GOT3 (cell line): Measurements from ENCODE around the gene ABHD14A.

Experiments used
- DNase-seq: peaks from one replicate; lab custom pipeline; 2025; ENCODE audit warnings: mixed read lengths; lab: John Stamatoyannopoulos, UW

Gene ABHD14A

DNA sequence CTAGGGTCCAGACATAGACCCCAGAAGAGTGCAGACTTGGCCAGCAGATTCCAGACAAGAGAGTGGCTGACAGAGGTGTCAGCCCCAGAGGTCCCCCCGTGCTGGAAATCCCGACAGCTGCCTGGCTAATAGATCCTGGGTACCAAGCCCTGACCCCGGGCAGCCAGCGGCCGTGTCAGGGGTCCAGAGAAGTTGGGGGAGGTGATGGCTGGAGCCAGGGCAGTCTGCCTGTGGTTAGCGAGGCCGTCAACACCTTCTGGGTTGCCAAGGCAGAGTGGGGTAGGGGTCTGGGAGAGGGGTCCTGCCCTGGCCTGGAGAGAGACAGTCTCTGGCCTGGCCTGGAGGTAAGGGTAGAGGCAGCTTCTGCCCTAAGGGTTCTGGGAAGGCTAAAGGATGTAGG lies 45.9 kb downstream of the ABHD14A start:
- no peak for DNase-seq

- DNase-seq, result no peak
These were observed 46.8 kb downstream of the ABHD14A start for GRCh38 chr3:52021489-52022268.

DNA sequence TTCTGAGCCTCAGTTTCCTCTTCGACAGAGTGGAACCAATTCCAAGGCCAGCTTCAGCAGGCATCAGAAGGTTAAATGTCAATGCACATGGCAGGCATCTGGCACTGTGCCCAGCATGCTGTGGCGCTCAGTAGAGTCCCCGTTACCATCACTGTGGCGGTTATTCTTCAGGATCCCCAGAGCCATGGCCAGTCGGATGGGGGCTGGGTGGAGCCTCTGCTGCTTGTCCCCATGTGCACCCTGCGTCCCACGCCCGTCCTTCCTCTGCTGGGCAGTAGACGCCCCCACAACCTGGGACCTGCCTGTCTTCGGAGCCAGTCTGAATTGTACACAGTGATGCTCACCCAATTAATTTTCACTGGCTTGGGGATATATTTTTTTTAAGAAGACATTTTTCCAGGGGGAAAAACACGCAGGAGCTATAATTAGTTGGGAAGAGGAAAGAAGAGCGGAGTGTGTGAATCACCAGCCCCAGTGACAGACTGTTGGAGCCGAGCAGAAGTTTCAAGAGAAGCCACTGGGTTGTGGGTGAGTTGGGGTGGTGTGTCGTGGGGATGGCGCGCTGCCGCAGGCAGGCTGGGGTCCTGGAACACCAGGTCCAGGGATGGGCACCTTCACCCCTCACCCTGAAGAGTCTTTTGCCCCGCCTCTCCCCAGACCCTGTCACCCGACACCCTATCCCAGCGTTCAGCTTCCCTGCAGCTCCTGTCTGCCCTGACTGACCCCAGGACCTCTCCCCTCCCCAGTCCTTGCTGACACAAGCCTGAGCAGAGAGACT lies 47.6 kb downstream of the ABHD14A start:
- DNase-seq, result no peak

DNA sequence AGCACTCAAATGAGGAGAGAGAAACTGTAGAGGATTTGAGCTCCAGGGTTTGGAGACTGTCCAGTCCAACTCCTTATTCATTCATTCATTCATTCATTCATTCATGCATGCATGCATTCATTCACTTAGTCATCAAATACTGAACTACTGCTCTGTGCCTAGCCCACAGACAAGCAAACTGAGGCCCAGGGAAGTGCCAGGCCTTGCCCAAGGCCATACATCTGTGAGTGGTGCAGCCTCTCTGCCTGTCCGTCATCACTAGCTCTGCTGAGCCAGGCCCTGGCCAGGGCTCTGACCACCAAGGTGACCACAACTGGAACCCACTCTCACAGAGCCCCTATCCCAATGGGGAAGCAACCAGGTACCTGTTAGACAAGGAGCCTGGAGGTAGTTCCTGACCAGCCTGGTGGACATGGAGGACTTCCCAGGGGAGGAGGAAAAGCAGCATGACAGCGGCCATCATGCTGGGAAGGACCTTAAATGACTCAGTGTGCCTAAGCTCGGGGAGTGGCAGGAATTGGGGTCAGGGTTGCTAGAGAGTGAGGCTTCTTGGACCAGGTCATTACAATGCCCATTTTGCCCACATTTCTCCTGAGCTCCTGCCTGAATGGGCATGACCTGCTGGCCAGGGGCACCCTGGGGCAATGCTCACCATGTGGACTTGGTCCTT lies 48.4 kb downstream of the ABHD14A start:
- DNase-seq, result no peak

GRCh38 chr3:52023860-52024764 lies 49.2 kb downstream of the ABHD14A start:
- no peak for DNase-seq

DNA sequence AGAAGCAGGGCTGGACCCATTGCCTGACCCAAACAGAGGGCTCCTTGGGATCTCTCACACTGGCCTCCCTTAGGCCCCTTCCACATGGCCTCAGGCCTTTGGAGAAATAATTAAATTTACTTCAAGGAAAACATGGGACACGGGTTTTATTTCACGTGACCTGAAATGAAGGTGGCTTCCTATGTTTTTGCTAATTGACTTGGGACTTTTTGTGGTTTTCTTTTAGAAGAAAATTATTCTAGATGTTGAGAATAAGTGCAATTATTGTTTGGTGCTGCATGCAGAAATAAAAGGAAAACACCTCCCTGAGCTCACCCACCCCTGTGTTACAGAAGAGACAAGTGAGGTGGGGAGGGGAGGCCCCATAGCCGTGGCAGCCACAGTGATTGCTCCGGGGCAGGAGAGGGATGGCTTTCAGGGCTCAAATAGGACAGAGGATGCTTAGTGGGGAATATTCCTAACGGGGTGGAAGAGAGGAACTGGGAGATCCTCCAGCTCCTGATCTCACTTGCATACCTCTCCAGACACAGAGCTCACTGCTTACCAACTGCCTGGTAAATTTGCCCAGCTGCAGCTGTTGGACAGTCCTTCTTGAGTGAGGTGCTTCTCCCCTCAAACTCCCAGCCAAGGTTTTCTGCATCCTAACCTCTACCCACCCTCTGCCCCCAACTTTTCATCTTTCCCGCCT lies 50.0 kb downstream of the ABHD14A start:
- no peak for DNase-seq

DNA sequence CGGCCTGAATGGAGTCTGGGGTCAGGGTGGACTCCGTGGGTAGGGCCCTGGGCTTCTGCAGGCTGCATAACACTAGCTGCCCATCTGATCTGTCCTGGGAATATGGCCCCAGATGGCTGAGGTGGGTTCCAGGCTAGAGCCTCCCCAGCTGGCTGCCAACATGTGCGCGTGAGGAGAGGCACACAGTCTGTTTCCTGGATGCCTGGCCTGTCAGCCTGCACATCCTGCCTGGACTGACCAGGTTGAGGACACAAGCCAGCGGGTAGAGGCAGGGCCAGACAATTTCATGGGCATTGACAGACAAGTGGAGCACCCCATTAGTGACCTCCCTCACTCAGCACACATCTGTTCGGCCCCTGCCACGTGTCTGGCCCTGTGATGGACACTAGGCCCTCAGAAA lies 50.6 kb downstream of the ABHD14A start:
- no peak for DNase-seq

GRCh38 chr3:52026041-52026440 lies 51.2 kb downstream of the ABHD14A start:
- DNase-seq, result no peak

DNA sequence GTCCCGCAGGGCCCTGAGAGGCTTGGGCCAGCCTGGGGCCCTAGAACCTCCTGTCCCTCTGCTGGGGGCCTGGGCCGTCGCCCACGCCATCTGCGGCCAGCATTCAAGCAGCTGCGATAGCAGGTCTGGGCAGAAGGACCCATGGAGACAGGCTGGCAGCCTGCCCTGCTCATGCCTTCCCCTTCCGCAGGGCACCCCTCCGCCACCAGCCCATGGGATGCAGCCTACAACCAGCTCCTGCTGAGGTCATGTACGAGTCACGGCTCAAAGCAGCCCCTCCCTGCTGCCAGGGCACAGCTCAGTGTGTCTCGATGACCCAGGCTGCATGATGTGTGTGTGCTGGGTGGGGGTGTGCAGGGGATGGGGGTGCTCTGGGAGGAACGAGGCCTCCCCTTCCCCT lies 53.7 kb downstream of the ABHD14A start:
- DNase-seq, result no peak

DNA sequence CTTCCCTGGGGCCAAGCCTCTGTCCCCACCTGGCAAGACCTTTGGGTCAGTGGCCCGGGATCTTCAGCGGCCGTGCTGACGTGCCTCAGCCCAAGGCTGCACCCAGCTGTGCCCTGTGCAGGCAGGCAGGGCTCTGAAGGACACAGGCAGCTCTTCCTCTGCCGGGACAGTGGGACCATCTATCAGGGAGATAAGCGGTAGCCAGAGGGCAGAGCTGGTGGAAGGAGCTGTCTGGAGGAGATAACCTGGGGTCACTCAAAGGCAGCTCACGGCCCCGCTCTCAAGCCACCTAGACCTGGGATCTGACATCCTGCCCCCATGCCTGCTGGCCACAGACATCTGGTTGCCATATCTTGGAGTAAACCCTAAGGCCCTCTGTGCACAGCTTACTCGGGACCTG lies 54.2 kb downstream of the ABHD14A start:
- no peak for DNase-seq

GRCh38 chr3:52029535-52029934 lies 54.7 kb downstream of the ABHD14A start:
- no peak for DNase-seq
